ENCODE measurements around the gene ANKRD6. TPM values are rescaled to one million over a fixed set of nuclear protein-coding genes. Genes with fewer than 3 reads are reported as not detected.

Gene ANKRD6
- total RNA-seq, 1 experiment from 2014 or later: 5.6 TPM

DNA sequence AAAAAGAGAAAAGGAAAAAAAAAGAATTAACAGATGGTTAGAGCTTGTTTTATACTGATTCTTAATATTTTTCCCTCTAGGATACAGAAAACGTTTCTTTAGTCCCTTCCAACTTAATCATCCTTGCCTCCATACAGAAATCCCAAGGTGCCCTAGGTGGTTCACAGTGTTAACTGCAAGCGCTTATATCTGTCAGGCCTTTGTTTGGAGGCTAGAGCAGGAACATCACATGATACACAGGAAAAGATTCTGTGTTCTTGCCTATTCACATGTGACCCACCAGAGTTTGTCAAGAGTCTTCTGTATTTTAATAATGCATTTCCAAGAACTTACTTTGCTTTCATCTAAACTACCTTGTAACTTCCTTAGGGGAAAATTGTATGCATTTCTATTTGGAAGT is 31.3 kb downstream of the ANKRD6 start:
- Histone ChIP-seq H3K9me3 (ENCODE audit: low read length) (no peaks in the 10 kb centered on the region), H3K9me2 (replicated peaks; ENCODE audit: low read length) (no peaks in the 10 kb centered on the region), H3K4me3 (ENCODE audit: low read length) (no peak overlapping the region), H3K79me2 (ENCODE audit: low read length) (no peaks in the 10 kb centered on the region), H2AFZ (ENCODE audit: low read length) (no peak overlapping the region), H3K27me3 (ENCODE audit: low read length) (no peaks in the 10 kb centered on the region), H3K36me3 (ENCODE audit: low read depth, low read length) (no peaks in the 10 kb centered on the region), H3F3A (ENCODE audit: low read length, unreplicated experiment) (no peaks in the 10 kb centered on the region), H3K4me1 (ENCODE audit: insufficient read depth, low read length) (no peaks in the 10 kb centered on the region), H3K27ac (ENCODE audit: low read length) (no peak overlapping the region), H3K9ac (ENCODE audit: low read length) (no peak overlapping the region), H4K20me1 (ENCODE audit: low read length) (no peaks in the 10 kb centered on the region), H3K4me2 (ENCODE audit: low read length) (no peak overlapping the region)
- ChIA-PET CTCF (no interaction called here), POLR2A (ENCODE audit: unreplicated experiment) (no interaction called here)
- intact Hi-C loops (cut with micrococcal nuclease): no loop called here
- TF ChIP-seq, protein P1, sequence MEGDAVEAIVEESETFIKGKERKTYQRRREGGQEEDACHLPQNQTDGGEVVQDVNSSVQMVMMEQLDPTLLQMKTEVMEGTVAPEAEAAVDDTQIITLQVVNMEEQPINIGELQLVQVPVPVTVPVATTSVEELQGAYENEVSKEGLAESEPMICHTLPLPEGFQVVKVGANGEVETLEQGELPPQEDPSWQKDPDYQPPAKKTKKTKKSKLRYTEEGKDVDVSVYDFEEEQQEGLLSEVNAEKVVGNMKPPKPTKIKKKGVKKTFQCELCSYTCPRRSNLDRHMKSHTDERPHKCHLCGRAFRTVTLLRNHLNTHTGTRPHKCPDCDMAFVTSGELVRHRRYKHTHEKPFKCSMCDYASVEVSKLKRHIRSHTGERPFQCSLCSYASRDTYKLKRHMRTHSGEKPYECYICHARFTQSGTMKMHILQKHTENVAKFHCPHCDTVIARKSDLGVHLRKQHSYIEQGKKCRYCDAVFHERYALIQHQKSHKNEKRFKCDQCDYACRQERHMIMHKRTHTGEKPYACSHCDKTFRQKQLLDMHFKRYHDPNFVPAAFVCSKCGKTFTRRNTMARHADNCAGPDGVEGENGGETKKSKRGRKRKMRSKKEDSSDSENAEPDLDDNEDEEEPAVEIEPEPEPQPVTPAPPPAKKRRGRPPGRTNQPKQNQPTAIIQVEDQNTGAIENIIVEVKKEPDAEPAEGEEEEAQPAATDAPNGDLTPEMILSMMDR (conservative IDR thresholded peaks at IDR 0.05; ENCODE audit: low read depth, low read length): no peak
- TF ChIP-seq EZH2phosphoT487 (IDR thresholded peaks at IDR 0.05; ENCODE audit: borderline replicate concordance, low read length): no peak
- no peak for TF ChIP-seq EZH2 (IDR thresholded peaks at IDR 0.05; ENCODE audit: low read length, unreplicated experiment)
- BruUV-seq (replicated peaks): no TSS peak
- ATAC-seq (no peak), DNase-seq (no peak)

DNA sequence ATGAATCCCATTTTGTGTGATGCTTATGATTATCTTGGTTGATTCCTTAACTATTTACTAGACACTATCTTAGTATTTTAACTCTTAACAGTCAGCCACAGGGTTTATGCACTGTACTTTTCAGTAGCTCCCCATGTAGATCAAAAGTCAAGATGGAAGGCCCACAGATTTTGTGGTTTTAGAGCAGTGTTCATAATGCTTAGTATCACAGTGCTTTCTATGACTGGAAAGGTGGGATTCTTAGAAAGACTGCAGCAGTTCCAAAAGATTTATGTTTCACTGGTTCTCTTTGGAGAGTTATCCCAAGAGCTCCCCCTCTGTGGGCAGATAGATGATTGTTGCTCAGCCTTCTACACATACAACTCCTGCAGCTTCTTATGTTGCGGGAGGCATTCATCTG is 34.5 kb downstream of the ANKRD6 start:
- no peaks in the 10 kb centered on the region for H3F3A ChIP-seq (ENCODE audit: low read length, unreplicated experiment)
- no TSS peak for BruUV-seq (replicated peaks)
- no peak overlapping the region for H3K9ac ChIP-seq (ENCODE audit: low read length)
- H3K4me2 ChIP-seq (ENCODE audit: low read length): no peak overlapping the region
- no peaks in the 10 kb centered on the region for H3K9me2 ChIP-seq (replicated peaks; ENCODE audit: low read length)
- no peak overlapping the region for H3K4me3 ChIP-seq (ENCODE audit: low read length)
- H3K4me1 ChIP-seq (ENCODE audit: insufficient read depth, low read length): no peaks in the 10 kb centered on the region
- H3K27ac ChIP-seq (ENCODE audit: low read length): no peak overlapping the region
- H2AFZ ChIP-seq (ENCODE audit: low read length): no peak overlapping the region
- DNase-seq (no peak), ATAC-seq (no peak)
- POLR2A ChIA-PET (ENCODE audit: unreplicated experiment): no interaction called here
- H4K20me1 ChIP-seq (ENCODE audit: low read length): no peaks in the 10 kb centered on the region
- H3K27me3 ChIP-seq (ENCODE audit: low read length): no peaks in the 10 kb centered on the region
- TF ChIP-seq EZH2phosphoT487 (IDR thresholded peaks at IDR 0.05; ENCODE audit: borderline replicate concordance, low read length) (no peak), EZH2 (IDR thresholded peaks at IDR 0.05; ENCODE audit: low read length, unreplicated experiment) (no peak)
- TF ChIP-seq, protein P1 (conservative IDR thresholded peaks at IDR 0.05; ENCODE audit: low read depth, low read length): no peak
- no peaks in the 10 kb centered on the region for H3K79me2 ChIP-seq (ENCODE audit: low read length)
- CTCF ChIA-PET: no interaction called here
- intact Hi-C loops (cut with micrococcal nuclease): no loop called here
- H3K36me3 ChIP-seq (ENCODE audit: low read depth, low read length): no peaks in the 10 kb centered on the region
- no peaks in the 10 kb centered on the region for H3K9me3 ChIP-seq (ENCODE audit: low read length)

DNA sequence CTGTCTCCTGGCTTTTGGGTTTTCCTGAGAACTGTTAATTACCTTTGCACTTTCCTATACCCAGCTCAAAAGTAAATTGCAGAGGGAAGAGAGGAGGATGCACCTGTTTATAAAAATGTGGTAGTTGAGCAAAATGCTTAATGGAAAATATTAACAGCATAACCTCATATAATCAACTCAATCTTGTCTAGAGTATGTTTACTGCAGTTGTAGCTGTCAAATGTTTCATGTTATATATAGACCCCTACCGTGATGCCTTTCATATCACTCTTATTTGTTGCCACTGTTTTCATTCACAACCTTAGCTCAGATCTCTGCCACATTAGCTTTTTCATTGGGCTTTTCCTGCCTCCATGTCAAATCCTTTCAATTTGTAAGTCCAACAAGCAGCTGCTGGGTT is 36.0 kb downstream of the ANKRD6 start:
- H3K36me3 ChIP-seq (ENCODE audit: low read depth, low read length): no peaks in the 10 kb centered on the region
- no peak overlapping the region for H3K27ac ChIP-seq (ENCODE audit: low read length)
- H3K79me2 ChIP-seq (ENCODE audit: low read length): no peaks in the 10 kb centered on the region
- H4K20me1 ChIP-seq (ENCODE audit: low read length): no peaks in the 10 kb centered on the region
- H3K4me3 ChIP-seq (ENCODE audit: low read length): no peak overlapping the region
- no peaks in the 10 kb centered on the region for H3F3A ChIP-seq (ENCODE audit: low read length, unreplicated experiment)
- no peaks in the 10 kb centered on the region for H3K9me3 ChIP-seq (ENCODE audit: low read length)
- H3K4me1 ChIP-seq (ENCODE audit: insufficient read depth, low read length): no peaks in the 10 kb centered on the region
- ChIA-PET CTCF (no interaction called here), POLR2A (ENCODE audit: unreplicated experiment) (no interaction called here)
- TF ChIP-seq EZH2 (IDR thresholded peaks at IDR 0.05; ENCODE audit: low read length, unreplicated experiment): no peak
- TF ChIP-seq, protein P1 (conservative IDR thresholded peaks at IDR 0.05; ENCODE audit: low read depth, low read length): no peak
- no peak for TF ChIP-seq EZH2phosphoT487 (IDR thresholded peaks at IDR 0.05; ENCODE audit: borderline replicate concordance, low read length)
- H3K9me2 ChIP-seq (replicated peaks; ENCODE audit: low read length): no peaks in the 10 kb centered on the region
- DNase-seq (no peak), ATAC-seq (no peak)
- no TSS peak for BruUV-seq (replicated peaks)
- intact Hi-C loops (cut with micrococcal nuclease): no loop called here
- H3K4me2 ChIP-seq (ENCODE audit: low read length): no peak overlapping the region
- no peak overlapping the region for H3K9ac ChIP-seq (ENCODE audit: low read length)
- H2AFZ ChIP-seq (ENCODE audit: low read length): no peak overlapping the region
- H3K27me3 ChIP-seq (ENCODE audit: low read length): no peaks in the 10 kb centered on the region

Data from PC-3 (cell line).